ENCODE data around the gene ZNF853.

GRCh38 chr7:6607651-6608051 is 7.8 kb upstream of the ZNF853 start:
- TF ChIP-seq FOXM1 (IDR thresholded peaks at IDR 0.05; ENCODE audit: borderline replicate concordance): no peak
- no peak for TF ChIP-seq SP1 (IDR thresholded peaks at IDR 0.05)
- no peak for TF ChIP-seq PKNOX1 (IDR thresholded peaks at IDR 0.05)
- no peak for TF ChIP-seq ARNT (IDR thresholded peaks at IDR 0.05)
- no peak for TF ChIP-seq NFRKB (IDR thresholded peaks at IDR 0.05)
- no peak for TF ChIP-seq BHLHE40 (IDR thresholded peaks at IDR 0.05; ENCODE audit: borderline replicate concordance)
- TF ChIP-seq ZNF384 (IDR thresholded peaks at IDR 0.05): no peak
- TF ChIP-seq SUZ12 (IDR thresholded peaks at IDR 0.05): no peak
- TF ChIP-seq FOXA1 (IDR thresholded peaks at IDR 0.05): no peak

Data from HEK293T (cell line).